Ovary (tissue), 3 donors: ENCODE results near the gene PARG.

ENCODE experiments used
- EP300 ChIP-seq: sonication (generic); formaldehyde crosslinking; IDR thresholded peaks from one replicate; pipeline ENCODE4 v1.6.1; 2017; ENCODE audit warnings: antibody characterized with exemption
- POLR2A ChIP-seq: fragments of 450-650 bp; IDR thresholded peaks from one replicate; pipeline ENCODE4 v1.6.1; 2017; ENCODE audit warnings: antibody characterized with exemption, mild to moderate bottlenecking, moderate library complexity
- TF ChIP-seq, protein P1 (sequence below), 3 donors: fragments of 450-650 bp in 2 of 3; fragments of 200-600 bp in 1 of 3; IDR thresholded peaks; one replicate each; pipeline versions ENCODE4 v1.5.1 to v1.8.0; 2016 to 2022; ENCODE audit warnings: antibody characterized with exemption in 3 of 3, mild to moderate bottlenecking in 1 of 3
- donor health status: DM: no; HTN: no; CAD: no.

DNA sequence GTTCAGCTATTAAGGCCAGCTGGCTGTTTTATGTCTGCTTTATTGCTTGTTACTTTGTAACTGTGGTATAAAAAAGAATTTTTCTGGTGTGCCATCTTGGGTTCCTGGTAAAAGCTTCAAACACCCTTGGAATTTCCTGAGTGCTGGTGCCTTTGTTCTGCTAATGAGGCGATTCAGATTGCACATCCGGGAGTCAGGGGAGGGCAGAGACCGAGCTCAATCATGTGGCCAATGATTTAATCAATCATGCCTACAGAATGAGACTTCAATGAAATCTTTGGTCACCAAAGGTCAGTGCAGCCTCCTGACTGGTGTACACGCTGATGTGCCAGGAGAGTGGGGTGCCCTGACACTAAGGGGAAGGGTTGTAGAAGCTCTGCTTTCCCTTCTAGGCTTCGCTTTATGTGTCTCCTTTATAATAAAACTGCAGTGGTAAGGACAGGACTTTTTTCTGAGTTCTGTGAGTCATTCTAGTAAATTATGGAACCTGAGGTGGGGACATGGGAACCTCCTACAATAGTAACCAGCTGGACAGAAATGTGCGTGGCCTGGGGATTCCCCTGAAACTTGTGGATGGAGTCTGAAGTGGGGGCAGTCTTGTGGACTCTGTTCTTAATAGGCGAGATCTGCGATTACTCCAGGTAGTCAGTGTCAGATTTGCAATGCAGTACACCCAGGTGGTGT, 110.3 kb downstream of the PARG start:
- TF ChIP-seq, protein P1, sequence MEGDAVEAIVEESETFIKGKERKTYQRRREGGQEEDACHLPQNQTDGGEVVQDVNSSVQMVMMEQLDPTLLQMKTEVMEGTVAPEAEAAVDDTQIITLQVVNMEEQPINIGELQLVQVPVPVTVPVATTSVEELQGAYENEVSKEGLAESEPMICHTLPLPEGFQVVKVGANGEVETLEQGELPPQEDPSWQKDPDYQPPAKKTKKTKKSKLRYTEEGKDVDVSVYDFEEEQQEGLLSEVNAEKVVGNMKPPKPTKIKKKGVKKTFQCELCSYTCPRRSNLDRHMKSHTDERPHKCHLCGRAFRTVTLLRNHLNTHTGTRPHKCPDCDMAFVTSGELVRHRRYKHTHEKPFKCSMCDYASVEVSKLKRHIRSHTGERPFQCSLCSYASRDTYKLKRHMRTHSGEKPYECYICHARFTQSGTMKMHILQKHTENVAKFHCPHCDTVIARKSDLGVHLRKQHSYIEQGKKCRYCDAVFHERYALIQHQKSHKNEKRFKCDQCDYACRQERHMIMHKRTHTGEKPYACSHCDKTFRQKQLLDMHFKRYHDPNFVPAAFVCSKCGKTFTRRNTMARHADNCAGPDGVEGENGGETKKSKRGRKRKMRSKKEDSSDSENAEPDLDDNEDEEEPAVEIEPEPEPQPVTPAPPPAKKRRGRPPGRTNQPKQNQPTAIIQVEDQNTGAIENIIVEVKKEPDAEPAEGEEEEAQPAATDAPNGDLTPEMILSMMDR (IDR thresholded peaks at IDR 0.05) = no peak
- TF ChIP-seq POLR2A (no peak), EP300 (no peak)
